Natural killer cell (primary cell): ENCODE data around the gene EFCAB6. TPM values are rescaled to one million over a fixed set of nuclear protein-coding genes. Genes with fewer than 3 reads are reported as not detected.

Experiments
- ATAC-seq, 3 donors: fragments of 150-1000 bp in 2 of 3; fragments of 200-7000 bp in 1 of 3; cut with Tn5 transposase; 1 replicate in 1 of 3; 2 replicates in 2 of 3; pipeline ENCODE4 v1.10.0; 2021; ENCODE audit warnings: mild to moderate bottlenecking in 2 of 3, moderate library complexity in 2 of 3
- DNase-seq, 2 donors: peaks; one replicate each; pipeline versions ENCODE4 v3.0.0 to v3.0.0-alpha.2; 2013 to 2021; ENCODE audit warnings: mixed read lengths in 1 of 2
- H3K27ac ChIP-seq: one replicate; pipeline ENCODE4 v1.5.1; 2013; ENCODE audit warnings: mild to moderate bottlenecking, low read length
- H3K27me3 ChIP-seq: one replicate; pipeline ENCODE4 v1.6.1; 2013; ENCODE audit warnings: low read length; ENCODE audit not compliant: control insufficient read depth, insufficient read depth
- H3K36me3 ChIP-seq: one replicate; pipeline ENCODE4 v1.6.1; 2013; ENCODE audit warnings: low read length; ENCODE audit not compliant: control insufficient read depth, insufficient read depth
- H3K4me1 ChIP-seq: one replicate; pipeline ENCODE4 v1.6.1; 2013; ENCODE audit warnings: low read length; ENCODE audit not compliant: control insufficient read depth, insufficient read depth
- H3K4me3 ChIP-seq: one replicate; pipeline ENCODE4 v1.5.1; 2013; ENCODE audit warnings: low read length
- H3K9me3 ChIP-seq: one replicate; pipeline ENCODE4 v1.6.1; 2013; ENCODE audit warnings: low read length; ENCODE audit not compliant: control insufficient read depth, insufficient read depth
- H3K27ac Mint-ChIP-seq, 2 donors: one replicate each; pipeline ENCODE4 v1.8.0; 2022; ENCODE audit warnings: mild to moderate bottlenecking in 2 of 2, mixed read lengths in 2 of 2, moderate library complexity in 1 of 2
- H3K27me3 Mint-ChIP-seq, 2 donors: one replicate each; pipeline ENCODE4 v1.8.0; 2022; ENCODE audit warnings: low read depth in 2 of 2, mixed read lengths in 2 of 2
- H3K36me3 Mint-ChIP-seq: one replicate; pipeline ENCODE4 v1.8.0; 2022; ENCODE audit warnings: mixed read lengths
- H3K4me1 Mint-ChIP-seq, 2 donors: one replicate each; pipeline ENCODE4 v1.8.0; 2022; ENCODE audit warnings: mixed read lengths in 2 of 2
- H3K4me3 Mint-ChIP-seq: one replicate; pipeline ENCODE4 v1.8.0; 2022; ENCODE audit warnings: mild to moderate bottlenecking, moderate library complexity, mixed read lengths
- H3K9me3 Mint-ChIP-seq, 2 donors: one replicate each; pipeline ENCODE4 v1.8.0; 2022; ENCODE audit warnings: mixed read lengths in 2 of 2
- CTCF ChIP-seq: fragments of 200-600 bp; IDR thresholded peaks from one replicate; pipeline ENCODE4 v1.8.0; 2022; ENCODE audit warnings: antibody characterized with exemption
- WGBS: methylation state at CpG from one replicate; pipeline ENCODE4 v1.1.7; 2013; ENCODE audit warnings: missing lambda C conversion rate; ENCODE audit not compliant: insufficient coverage; 5-methylcytosine and 5-hydroxymethylcytosine counted together
- intact Hi-C: fragments of 100-400 bp; cut with micrococcal nuclease; formaldehyde crosslinking; loops from one replicate; pipeline ENCODE4 v1.14.2; 2022
- total RNA-seq, 4 donors: library from RNA; stranded (reverse); fragments of 120-200 nt in 1 of 4; gene quantifications; one replicate each; pipeline versions ENCODE4 v1.2.3 to v1.2.4, GENCODE V29; 2013 to 2022

The EFCAB6 gene
- total RNA-seq, 3 donors from 2014 or later (not counting 1 experiment from before 2014, with no cell fraction given), result 0.23 to 0.35 (median 0.26) TPM

- Mint-ChIP-seq H3K27ac (no peak overlapping the region), H3K4me3 (no peak overlapping the region), H3K4me1 (peaks cover 0 to 5% of the 10 kb centered on the region in 2 donors), H3K27me3 (peaks cover 3 to 15% of the 10 kb centered on the region in 2 donors), H3K36me3 (no peaks in the 10 kb centered on the region), H3K9me3 (no peaks in the 10 kb centered on the region)
- H3K27me3 ChIP-seq, result no peaks in the 10 kb centered on the region
- DNase-seq, result no peak
- no peak overlapping the region for H3K4me3 ChIP-seq
- TF ChIP-seq CTCF, result no peak
- H3K9me3 ChIP-seq, result no peaks in the 10 kb centered on the region
- 0% methylated on average over 1 of the region's 1 CpG for WGBS
- intact Hi-C loops, result no loop called here
- no peaks in the 10 kb centered on the region for H3K4me1 ChIP-seq
- H3K27ac ChIP-seq, result no peak overlapping the region
- H3K36me3 ChIP-seq, result no peaks in the 10 kb centered on the region
- no peak for ATAC-seq
Measured at GRCh38 chr22:43720716-43721115, 91.4 kb downstream of the EFCAB6 start.

- intact Hi-C loops, result no loop called here
- no peaks in the 10 kb centered on the region for H3K36me3 Mint-ChIP-seq
- Histone ChIP-seq H3K27ac (no peak overlapping the region), H3K36me3 (no peaks in the 10 kb centered on the region), H3K4me1 (no peaks in the 10 kb centered on the region), H3K4me3 (no peak overlapping the region), H3K27me3 (peaks cover 2% of the 10 kb centered on the region), H3K9me3 (no peaks in the 10 kb centered on the region)
- no peaks in the 10 kb centered on the region for H3K9me3 Mint-ChIP-seq
- H3K27me3 Mint-ChIP-seq, result peaks cover 3 to 12% of the 10 kb centered on the region in 2 donors
- no peak for ATAC-seq
- H3K4me1 Mint-ChIP-seq, result no peaks in the 10 kb centered on the region
- no peak overlapping the region for H3K4me3 Mint-ChIP-seq
- no peak overlapping the region for H3K27ac Mint-ChIP-seq
- no peak for TF ChIP-seq CTCF
- no peak for DNase-seq
- WGBS, result 76% methylated on average over 2 of the region's 2 CpGs
Measured at GRCh38 chr22:43714104-43714503, 98.0 kb downstream of the EFCAB6 start.

GRCh38 chr22:43711681-43712080 lies 100.4 kb downstream of the EFCAB6 start:
- H3K36me3 Mint-ChIP-seq, result no peaks in the 10 kb centered on the region
- DNase-seq (no peak), ATAC-seq (no peak)
- no peaks in the 10 kb centered on the region for H3K4me1 ChIP-seq
- intact Hi-C loops, result no loop called here
- H3K9me3 ChIP-seq, result no peaks in the 10 kb centered on the region
- no peak for TF ChIP-seq CTCF
- no peak overlapping the region for H3K4me3 ChIP-seq
- peaks cover 2% of the 10 kb centered on the region for H3K27me3 ChIP-seq
- H3K36me3 ChIP-seq, result no peaks in the 10 kb centered on the region
- no peaks in the 10 kb centered on the region for H3K9me3 Mint-ChIP-seq
- peaks cover 10 to 23% of the 10 kb centered on the region in 2 donors for H3K27me3 Mint-ChIP-seq
- H3K27ac ChIP-seq, result no peak overlapping the region
- H3K4me1 Mint-ChIP-seq, result no peaks in the 10 kb centered on the region
- H3K27ac Mint-ChIP-seq, result no peak overlapping the region
- WGBS, result 65% methylated on average over 2 of the region's 4 CpGs
- no peak overlapping the region for H3K4me3 Mint-ChIP-seq

- no peaks in the 10 kb centered on the region for H3K4me1 Mint-ChIP-seq
- H3K36me3 Mint-ChIP-seq, result peaks cover 14% of the 10 kb centered on the region
- WGBS, result 83% methylated on average over 2 of the region's 3 CpGs
- no peak overlapping the region for H3K4me3 ChIP-seq
- no peak for TF ChIP-seq CTCF
- no peak for ATAC-seq
- peaks cover 5% of the 10 kb centered on the region for H3K9me3 ChIP-seq
- peaks cover 2% of the 10 kb centered on the region for H3K27me3 ChIP-seq
- H3K4me1 ChIP-seq, result no peaks in the 10 kb centered on the region
- no peak overlapping the region for H3K27ac Mint-ChIP-seq
- no peak overlapping the region for H3K4me3 Mint-ChIP-seq
- peaks cover 9 to 11% of the 10 kb centered on the region in 2 donors for H3K9me3 Mint-ChIP-seq
- H3K27me3 Mint-ChIP-seq, result peaks cover 12 to 19% of the 10 kb centered on the region in 2 donors
- no peak overlapping the region for H3K27ac ChIP-seq
- H3K36me3 ChIP-seq, result no peaks in the 10 kb centered on the region
- DNase-seq, result no peak
- intact Hi-C loops, result no loop called here
Measured at GRCh38 chr22:43707648-43708047, 104.5 kb downstream of the EFCAB6 start.
